SK-MEL-5 (cell line): Measurements from ENCODE around the gene DNAH3. TPM values are rescaled to one million over a fixed set of nuclear protein-coding genes. Genes with fewer than 3 reads are reported as not detected.

Source experiments
- DNase-seq: peaks from one replicate; pipeline ENCODE4 v3.0.0-alpha.2; 2016; ENCODE audit warnings: low read depth, low spot score
- in situ Hi-C: cut with HindIII; loops from 2 replicates; pipeline ENCODE4 v1.10.0; 2016; ENCODE audit warnings: low sequenced_read_pairs, high pct_unique_total_duplicates, low pct_unique_long_range_greater_than_20kb
- total RNA-seq: library from RNA; depleted of rRNA; stranded (reverse); fragments of >200 nt; shearing (Covaris generic); gene quantifications from 2 replicates; pipeline ENCODE4 v1.2.3, GENCODE V29; 2014

The DNAH3 gene
- total RNA-seq, 1 experiment from 2014 or later: under 0.01 TPM

DNA sequence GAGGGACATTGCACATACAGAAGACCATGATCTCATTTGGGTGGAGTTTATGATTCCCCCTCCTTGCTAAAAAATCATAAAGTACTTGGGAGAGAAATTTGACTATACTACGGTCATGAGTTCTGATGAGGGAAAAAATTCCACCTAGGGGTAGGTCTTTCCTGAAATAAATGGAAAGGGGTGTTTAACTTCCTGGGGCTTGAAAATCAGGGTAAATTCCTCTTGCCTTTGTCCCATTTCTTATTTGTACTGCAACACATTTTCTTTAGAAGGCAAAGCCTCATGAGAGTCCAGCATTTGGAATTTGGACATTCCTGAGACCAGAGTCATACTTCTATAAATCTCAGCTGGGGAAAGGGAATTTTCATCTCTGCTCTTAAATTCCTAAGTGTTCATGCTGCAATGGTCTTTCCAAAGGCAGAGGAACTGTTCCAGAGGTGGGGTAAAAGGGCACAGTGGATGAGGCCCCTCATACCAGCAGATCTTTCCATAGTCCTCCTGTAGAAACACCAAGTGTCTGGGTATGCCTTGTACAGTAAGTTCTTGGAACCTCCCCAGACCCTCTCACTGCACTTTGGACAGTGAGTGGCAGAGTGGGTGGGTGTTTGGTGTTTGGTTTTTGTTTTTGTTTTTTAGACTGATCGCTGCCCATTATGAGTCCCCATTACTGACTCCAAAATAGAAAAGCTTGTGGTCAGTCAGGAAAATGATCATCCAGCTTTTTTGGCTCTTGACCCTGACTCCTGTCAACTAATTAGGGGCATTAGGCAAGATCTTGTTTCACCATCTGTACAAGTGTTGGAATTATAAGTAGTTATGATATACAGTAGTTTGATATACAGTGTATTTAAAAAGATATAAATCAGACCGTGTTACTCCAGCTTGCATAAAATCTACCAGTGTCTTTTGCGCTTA is 244.0 kb downstream of the DNAH3 start:
- no peak for DNase-seq

GRCh38 chr16:20905576-20905975 is 245.1 kb downstream of the DNAH3 start:
- no peak for DNase-seq
- in situ Hi-C loops: no loop called here

More for the DNA sequence above, 244.0 kb downstream of the DNAH3 start:
- in situ Hi-C loops: no loop called here

DNA sequence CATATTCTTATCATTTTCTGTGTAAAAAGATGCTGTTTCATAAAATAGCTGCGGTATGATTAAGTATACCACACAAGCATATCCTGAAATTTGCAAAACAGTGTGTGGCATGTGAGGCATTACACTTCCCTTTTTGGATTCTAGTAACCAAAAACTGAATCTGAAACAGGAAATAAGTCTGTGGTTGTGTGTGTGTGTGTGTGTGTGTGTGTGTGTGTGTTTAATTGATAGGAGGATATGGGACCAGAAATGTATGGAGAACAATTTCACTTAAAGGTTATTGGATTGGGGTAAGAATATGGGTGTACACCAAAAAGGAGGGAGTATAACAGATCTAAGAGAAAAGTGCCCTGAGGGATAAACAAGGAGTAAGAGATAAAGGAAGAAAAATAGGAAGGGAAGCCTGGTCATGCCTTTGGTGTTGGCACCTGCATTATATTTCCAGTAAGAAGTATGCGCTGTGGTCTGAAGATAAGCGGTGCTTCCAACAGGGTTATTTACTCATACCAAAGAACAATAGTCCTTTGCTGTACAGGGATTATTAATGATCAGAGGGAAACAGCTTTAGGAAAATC is 246.1 kb downstream of the DNAH3 start:
- no peak for DNase-seq

DNA sequence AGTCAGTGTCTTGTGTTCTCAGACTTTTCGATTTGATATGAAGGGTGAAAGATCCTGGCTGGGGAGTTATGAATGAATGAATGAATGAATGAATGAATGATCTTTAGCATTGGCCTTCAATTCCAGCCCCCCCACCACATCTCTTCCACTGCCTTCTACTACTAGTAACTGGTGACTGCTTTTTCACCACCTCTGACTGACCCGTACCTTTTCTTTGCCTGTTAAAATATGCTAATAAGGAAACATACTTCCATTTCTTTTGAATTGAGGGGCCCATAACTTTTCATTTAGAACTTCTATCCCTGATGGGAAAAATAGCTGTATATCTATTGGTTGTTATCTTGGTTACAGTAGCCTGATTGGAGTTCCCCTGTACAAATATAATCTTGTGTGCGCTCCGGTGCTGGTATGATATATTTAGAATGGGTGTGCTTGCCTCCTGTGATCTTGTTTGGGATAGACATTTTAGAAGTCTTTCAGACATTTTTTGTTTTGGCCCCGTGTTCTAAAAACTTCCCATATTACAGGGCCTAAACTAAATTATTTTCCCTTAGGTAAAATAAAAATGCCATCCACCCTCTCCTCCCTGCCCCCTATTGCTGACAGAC is 246.6 kb downstream of the DNAH3 start:
- in situ Hi-C loops: no loop called here
- no peak for DNase-seq

More for the DNA sequence above, 246.1 kb downstream of the DNAH3 start:
- in situ Hi-C loops: no loop called here

GRCh38 chr16:20903116-20903898 is 247.3 kb downstream of the DNAH3 start:
- DNase-seq: no peak
- in situ Hi-C loops: no loop called here

GRCh38 chr16:20902426-20902825 is 248.2 kb downstream of the DNAH3 start:
- in situ Hi-C loops: no loop called here
- DNase-seq: no peak

DNA sequence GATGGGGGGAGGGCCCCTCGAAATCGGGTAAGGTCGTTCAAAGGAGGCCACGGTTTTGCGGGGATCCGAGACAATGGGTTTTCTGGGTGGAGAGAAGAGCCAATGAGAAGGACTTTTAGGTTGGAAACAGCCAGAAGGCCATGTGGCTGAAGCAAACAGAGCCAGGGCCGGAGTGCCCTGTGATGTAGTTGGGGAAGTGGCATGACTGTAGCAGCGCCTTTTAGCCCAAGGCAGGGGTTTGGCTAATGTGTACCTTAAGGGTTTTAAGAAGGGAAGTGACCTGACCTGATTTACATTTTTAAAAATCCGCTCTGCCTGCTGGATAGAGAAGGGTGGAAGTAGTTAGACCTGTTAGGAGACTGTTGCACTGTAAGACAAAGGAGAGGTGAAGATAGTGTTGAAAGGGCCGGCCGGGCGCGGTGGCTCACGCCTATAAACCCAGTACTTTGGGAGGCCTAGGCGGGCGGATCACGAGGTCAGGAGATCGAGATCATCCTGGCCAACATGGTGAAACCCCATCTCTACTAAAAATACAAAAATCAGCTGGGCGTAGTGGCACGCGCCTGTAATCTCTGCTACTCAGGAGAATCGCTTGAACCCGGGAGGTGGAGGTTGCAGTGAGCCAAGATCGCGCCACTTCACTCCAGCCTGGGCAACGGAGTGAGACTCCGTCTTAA is 249.1 kb downstream of the DNAH3 start:
- DNase-seq: no peak
- in situ Hi-C loops: no loop called here

GRCh38 chr16:20901068-20901435 is 249.6 kb downstream of the DNAH3 start:
- DNase-seq: no peak
- in situ Hi-C loops: no loop called here

DNA sequence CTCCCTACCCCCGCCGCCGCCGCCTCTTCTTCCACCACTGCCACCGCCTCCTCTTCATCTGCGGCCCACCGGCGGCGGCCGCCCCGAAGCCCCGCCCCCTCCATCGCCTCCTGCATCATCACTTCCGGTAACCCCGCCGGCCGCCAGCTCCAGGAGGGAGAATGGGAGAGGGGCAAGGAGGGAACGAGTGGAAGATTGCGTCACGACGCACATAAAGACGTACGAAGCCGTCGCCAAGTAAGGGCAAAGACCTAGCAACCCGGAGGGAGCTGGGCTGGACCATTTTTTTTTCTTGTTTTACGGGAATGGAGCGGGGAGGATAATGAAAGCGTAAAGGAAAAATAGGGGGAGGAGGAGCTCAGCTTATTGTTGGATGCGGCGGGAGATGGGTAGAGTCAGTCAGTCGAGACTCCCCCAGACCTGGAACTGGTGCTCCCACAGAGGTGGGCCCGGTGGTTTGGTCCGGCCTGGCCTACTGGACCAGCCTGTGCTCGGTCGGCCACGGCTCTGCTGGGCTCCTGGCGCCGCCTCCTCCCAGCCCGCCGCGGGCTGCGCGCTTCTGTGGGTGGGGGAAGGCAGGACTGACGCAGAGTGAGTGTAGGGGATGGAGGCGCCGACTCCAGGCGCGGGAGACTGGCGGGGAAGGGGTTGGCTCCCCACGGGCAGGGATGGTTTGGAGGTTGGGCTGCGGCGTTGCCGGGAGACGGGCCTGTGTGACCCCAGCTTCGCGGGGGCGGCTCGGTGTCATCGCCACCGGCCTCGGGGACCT is 250.2 kb downstream of the DNAH3 start, which contains the start of the genes DCUN1D3 and LYRM1:
Gene DCUN1D3, minus strand, starts transcription at position 60 of the 769 bp plus-strand sequence. CDS start 37,820 bp downstream, outside the sequence.
Gene LYRM1, plus strand, starts transcription at position 473 of the 769 bp plus-strand sequence. CDS start 14,785 bp downstream, outside the sequence.
- DNase-seq: peak; percentile 97
- in situ Hi-C loops: no loop called here

DNA sequence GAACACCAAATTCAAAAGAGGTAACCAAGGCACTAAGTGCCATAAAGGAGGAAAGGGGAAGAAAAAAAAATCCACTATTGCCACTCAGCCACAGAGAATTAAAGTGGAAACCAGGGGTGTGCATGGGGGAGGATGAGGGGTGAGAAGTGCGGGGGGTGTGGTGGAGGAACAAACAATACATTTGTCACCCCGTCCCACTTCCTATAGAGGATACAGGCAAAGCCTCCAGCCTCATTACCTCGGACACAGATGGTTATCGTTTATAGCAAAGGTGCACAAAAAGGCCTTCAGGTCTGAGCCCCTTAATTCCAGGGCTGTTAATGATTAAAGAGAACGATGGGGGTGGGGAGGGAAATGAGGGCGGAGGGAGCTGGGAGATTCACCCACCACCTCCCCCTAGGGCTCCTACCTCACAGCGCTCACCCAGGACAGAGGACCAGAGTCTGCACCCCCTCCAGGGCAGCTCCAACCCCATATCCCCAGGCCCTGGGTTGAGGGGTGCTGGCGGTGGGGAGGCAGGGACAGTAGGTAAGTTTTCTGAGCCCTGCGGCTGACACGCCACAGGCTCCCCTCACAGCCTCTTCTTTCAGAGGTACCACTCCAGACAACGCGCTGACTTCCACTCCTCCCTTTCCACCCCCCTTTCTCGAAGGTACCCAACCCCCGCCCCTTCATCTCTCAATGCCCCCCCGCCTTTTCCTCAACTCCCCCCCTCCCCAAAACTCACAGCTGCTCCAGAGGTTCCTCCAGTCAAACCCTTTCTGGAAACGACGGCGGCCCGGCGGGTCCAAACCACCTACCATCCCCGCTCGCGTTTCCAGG is 251.0 kb downstream of the DNAH3 start:
- no peak for DNase-seq
- in situ Hi-C loops: no loop called here

- peak; percentile 32 for DNase-seq
- in situ Hi-C loops: no loop called here
These were observed 251.6 kb downstream of the DNAH3 start for GRCh38 chr16:20899071-20899470.

DNA sequence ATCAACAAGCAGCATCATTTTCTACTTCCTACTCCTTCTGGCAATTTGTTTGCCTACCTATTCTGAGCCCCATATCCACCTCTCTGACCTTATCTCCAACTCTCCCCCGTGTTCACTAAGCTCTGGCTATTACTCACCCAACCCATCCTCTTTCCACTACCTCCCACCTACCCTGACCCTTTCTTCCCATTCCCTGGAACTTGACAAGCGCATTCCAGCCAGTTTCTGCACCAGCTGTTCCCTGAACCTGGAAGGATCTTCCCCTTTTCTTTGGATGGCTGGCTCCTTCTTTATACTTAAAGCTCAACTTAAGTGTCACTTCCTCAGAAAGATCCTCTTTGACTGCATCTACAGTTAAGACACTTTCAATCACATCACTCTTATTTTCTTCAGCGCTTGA is 252.7 kb downstream of the DNAH3 start:
- in situ Hi-C loops: no loop called here
- DNase-seq: no peak

DNA sequence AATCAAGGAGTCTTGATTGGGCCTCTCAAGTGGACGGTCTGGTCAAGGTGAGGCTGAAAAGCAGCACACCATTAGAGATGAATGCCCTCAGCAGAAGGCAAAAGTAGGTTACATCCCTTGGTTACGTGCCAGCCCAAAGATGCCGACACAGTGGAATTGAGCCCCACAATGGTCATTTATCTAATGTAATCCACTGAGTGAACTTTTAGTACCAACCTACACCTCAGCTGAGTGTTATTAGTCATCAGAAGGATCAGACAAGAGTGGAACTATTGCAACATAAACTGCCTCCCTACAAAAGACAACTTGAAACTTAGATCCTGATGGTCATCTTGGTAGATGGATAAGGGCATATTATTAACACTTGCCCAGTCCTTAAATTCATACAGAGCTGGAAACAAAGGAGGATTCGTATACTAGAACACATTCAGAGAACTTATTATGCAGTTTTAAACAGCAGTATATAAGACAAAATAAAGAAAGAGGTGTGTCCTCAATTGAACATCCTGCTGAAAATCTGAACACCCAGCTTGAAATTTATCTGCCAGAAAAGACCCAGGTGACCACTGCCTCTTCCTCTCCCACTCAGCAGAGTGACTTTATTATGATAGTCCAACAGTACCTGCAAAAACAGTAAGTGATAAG is 253.3 kb downstream of the DNAH3 start:
- peak; percentile 42 for DNase-seq
- in situ Hi-C loops: no loop called here

DNA sequence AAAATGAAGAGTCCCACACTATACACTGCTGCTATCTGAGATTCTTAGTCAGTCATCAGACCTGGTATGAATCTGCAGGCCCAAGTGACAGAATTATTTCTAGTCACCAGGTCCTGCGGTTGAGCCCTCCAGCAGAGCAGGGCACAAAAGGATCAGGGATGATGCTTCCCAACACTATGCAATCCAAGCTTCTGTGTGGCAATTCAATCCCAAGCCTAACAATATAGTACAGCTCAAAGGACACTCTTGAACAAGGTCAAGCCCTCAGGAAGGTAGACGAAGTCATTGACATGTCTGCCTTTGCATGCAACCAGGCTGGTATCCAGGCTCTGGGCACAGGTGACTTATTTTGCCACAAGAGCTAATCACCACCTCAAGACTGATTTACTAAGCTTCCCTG is 256.3 kb downstream of the DNAH3 start:
- in situ Hi-C loops: no loop called here
- no peak for DNase-seq

DNA sequence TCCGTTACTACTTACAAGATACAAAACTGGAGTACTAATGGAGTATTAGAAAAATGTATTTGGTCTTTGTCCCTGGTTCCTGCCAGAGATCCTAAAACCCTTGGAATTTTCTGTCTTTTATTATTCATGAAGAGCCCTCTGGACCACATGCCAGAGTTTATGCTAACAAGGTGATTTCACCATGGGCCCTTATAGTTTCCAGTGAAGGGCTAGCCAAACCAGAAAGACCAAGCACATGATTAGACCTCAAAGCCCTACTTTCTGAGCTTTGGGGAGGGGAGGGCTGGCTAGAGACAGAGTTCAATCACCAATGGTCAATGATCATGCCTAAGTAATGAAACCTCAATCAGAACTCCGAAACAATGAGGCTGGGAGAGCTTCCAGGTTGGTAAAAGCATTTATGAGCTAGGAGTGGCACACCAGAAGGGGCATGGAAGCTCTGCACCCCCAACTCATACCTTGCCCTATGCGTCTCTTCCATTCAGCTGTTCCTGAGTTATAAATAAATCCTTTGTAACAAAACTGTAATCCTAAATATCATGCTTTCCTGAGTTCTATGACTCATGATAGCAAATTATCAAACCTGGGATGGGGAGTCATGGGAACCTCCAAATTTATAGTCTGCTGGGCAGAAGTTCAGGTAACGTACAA is 260.9 kb downstream of the DNAH3 start:
- DNase-seq: no peak
- in situ Hi-C loops: no loop called here
